Brain microvascular endothelial cell (primary cell): Measurements from ENCODE around the gene ZSCAN12.

Source experiments
- DNase-seq: peaks from one replicate; pipeline ENCODE4 v3.0.0-alpha.2; 2020
- H3K27ac ChIP-seq: fragments of 250-450 bp; sonication (Bioruptor Pico); 2 replicates; pipeline ENCODE4 v1.5.1; 2020; ENCODE audit warnings: mild to moderate bottlenecking, moderate library complexity
- H3K27me3 ChIP-seq: fragments of 250-450 bp; sonication (Bioruptor Pico); replicated peaks from 2 replicates; pipeline ENCODE4 v1.5.1; 2020; ENCODE audit warnings: mild to moderate bottlenecking
- H3K36me3 ChIP-seq: fragments of 250-450 bp; sonication (Bioruptor Pico); replicated peaks from 2 replicates; pipeline ENCODE4 v1.5.1; 2020; ENCODE audit warnings: mild to moderate bottlenecking
- H3K4me3 ChIP-seq: 2 replicates; pipeline ENCODE4 v1.5.1; 2011; ENCODE audit warnings: low read depth, mild to moderate bottlenecking, control low read depth, low read length, moderate library complexity
- in situ Hi-C: cut with HindIII; loops from 2 replicates; pipeline ENCODE4 v1.10.0; 2017; ENCODE audit warnings: low sequenced_read_pairs, low pct_ligation_motif_present
- TF ChIP-seq, protein P1 (sequence below): IDR thresholded peaks from 2 replicates; pipeline ENCODE4 v1.5.1; 2011; ENCODE audit warnings: low read depth, mild to moderate bottlenecking, moderate library complexity, low read length, control low read depth, inconsistent platforms; ENCODE audit errors: missing control alignments

ZSCAN12 gene

GRCh38 chr6:28337121-28337520, 62.4 kb downstream of the ZSCAN12 start:
- Histone ChIP-seq H3K4me3 (no peak overlapping the region), H3K27ac (no peak overlapping the region), H3K27me3 (no peaks in the 10 kb centered on the region), H3K36me3 (no peaks in the 10 kb centered on the region)
- TF ChIP-seq, protein P1, sequence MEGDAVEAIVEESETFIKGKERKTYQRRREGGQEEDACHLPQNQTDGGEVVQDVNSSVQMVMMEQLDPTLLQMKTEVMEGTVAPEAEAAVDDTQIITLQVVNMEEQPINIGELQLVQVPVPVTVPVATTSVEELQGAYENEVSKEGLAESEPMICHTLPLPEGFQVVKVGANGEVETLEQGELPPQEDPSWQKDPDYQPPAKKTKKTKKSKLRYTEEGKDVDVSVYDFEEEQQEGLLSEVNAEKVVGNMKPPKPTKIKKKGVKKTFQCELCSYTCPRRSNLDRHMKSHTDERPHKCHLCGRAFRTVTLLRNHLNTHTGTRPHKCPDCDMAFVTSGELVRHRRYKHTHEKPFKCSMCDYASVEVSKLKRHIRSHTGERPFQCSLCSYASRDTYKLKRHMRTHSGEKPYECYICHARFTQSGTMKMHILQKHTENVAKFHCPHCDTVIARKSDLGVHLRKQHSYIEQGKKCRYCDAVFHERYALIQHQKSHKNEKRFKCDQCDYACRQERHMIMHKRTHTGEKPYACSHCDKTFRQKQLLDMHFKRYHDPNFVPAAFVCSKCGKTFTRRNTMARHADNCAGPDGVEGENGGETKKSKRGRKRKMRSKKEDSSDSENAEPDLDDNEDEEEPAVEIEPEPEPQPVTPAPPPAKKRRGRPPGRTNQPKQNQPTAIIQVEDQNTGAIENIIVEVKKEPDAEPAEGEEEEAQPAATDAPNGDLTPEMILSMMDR: no peak
- in situ Hi-C loops: no loop called here
- DNase-seq: no peak

GRCh38 chr6:28336284-28337120, 63.0 kb downstream of the ZSCAN12 start:
- H3K27ac ChIP-seq: peak overlapping the region; percentile 99
- DNase-seq: peak; percentile 29
- TF ChIP-seq, protein P1: no peak
- H3K27me3 ChIP-seq: no peaks in the 10 kb centered on the region
- peak overlapping the region; percentile 67 for H3K4me3 ChIP-seq
- no peaks in the 10 kb centered on the region for H3K36me3 ChIP-seq
- in situ Hi-C loops: no loop called here

DNA sequence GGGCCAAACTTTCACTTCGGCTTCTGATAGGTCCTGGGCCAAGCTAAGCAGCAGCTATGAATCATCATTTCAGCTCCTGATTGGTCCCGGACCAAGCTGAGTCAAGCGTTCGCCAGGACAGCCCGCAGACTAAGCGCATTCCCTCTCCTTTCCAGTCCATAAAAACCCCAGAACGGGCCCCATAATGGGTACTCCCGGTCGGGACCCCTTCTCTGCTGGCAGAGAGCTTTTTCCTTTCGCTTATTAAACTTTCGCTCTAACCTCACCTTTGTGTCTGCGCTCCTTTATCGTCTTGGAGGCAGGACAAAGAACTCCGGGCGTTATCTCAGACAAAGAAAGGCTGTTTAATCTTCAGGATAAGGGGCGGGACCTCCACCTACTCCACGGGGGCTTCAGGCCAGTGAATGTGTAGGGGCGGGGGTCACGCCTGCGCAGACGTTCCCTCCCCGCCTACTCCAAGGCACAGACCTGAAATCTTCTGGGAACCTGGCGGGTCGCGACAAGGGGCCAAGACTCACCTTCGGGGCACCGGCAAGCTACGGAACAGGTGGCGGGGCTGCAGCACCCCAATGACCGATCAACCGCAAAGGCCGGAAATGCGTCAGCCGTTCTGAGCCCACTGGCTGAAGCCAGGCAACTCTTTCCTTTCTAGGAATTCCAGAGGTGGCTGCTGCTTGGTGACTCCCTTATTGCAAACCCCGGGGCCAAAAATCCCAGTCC, 63.8 kb downstream of the ZSCAN12 start, which contains the start of gene ZSCAN31:
Gene ZSCAN31, minus strand, starts transcription at position 585 of the 720 bp plus-strand sequence. CDS start 6,465 bp downstream, outside the sequence.
- TF ChIP-seq, protein P1: no peak
- in situ Hi-C loops: no loop called here
- H3K4me3 ChIP-seq: peak within 1 kb of the TSS; percentile 67
- H3K27me3 ChIP-seq: no peaks in the 10 kb centered on the region
- DNase-seq: peak; percentile 99
- H3K27ac ChIP-seq: peak within 1 kb of the TSS; percentile 99
- H3K36me3 ChIP-seq: no peaks in the 10 kb centered on the region

GRCh38 chr6:28335040-28335563, 64.4 kb downstream of the ZSCAN12 start:
- Histone ChIP-seq H3K36me3 (no peaks in the 10 kb centered on the region), H3K27ac (peak overlapping the region; percentile 99), H3K27me3 (no peaks in the 10 kb centered on the region), H3K4me3 (peak overlapping the region; percentile 32)
- in situ Hi-C loops: no loop called here
- TF ChIP-seq, protein P1: no peak
- no peak for DNase-seq

- no peak overlapping the region for H3K27ac ChIP-seq
- no peaks in the 10 kb centered on the region for H3K27me3 ChIP-seq
- in situ Hi-C loops: no loop called here
- H3K36me3 ChIP-seq: no peaks in the 10 kb centered on the region
- TF ChIP-seq, protein P1: no peak
- H3K4me3 ChIP-seq: no peak overlapping the region
- no peak for DNase-seq
Measured at GRCh38 chr6:28334286-28335039, 65.1 kb downstream of the ZSCAN12 start.
